Activated gamma-delta T cell (primary cell): Measurements from ENCODE around the gene SIX1.

Source experiments
- DNase-seq: peaks from one replicate; lab custom pipeline; 2025; lab: John Stamatoyannopoulos, UW

The SIX1 gene

DNA sequence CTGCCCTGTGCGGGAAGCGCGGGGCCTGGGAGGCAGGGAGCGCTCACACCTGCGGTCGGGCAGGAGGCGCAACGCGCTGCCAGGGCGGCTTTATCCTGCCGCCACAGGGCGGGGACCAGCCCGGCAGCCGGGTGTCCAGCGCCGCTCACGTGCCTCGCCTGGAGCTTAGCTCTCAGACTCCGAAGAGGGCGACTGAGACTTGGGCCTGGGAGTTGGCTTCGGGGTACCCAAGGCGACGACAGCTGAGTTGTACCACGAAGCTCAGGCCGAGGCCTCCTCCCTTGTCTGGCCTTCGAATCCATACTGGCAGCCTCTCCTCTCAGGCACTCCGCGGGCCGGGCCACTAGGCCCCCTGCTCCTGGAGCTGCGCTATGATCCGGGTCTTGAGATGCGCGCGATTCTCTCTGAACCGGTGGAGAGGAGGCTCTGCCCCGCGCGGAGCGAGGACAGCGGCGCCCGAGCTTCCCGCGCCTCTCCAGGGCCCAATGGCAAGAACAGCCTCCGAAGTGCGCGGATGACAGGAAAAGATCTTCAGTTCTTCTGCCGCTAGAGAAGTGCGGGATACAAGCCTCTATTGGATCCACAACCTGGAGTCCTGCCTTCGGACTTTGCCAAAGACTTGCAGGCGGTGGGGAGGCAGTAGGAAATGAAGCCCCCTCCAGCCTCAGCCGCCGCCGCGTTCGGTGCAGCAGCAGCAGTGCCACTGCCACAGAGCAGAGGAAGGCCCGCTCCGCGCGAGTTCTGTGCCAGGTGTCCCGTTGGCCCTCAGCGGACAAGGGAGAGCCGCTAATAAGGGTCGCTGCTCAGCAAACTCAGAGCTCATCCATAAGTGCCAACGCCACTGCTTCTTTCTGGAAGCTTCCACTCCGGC is 6.8 kb downstream of the SIX1 start:
- no peak for DNase-seq

GRCh38 chr14:60641742-60642269 is 7.5 kb downstream of the SIX1 start:
- DNase-seq = no peak

DNA sequence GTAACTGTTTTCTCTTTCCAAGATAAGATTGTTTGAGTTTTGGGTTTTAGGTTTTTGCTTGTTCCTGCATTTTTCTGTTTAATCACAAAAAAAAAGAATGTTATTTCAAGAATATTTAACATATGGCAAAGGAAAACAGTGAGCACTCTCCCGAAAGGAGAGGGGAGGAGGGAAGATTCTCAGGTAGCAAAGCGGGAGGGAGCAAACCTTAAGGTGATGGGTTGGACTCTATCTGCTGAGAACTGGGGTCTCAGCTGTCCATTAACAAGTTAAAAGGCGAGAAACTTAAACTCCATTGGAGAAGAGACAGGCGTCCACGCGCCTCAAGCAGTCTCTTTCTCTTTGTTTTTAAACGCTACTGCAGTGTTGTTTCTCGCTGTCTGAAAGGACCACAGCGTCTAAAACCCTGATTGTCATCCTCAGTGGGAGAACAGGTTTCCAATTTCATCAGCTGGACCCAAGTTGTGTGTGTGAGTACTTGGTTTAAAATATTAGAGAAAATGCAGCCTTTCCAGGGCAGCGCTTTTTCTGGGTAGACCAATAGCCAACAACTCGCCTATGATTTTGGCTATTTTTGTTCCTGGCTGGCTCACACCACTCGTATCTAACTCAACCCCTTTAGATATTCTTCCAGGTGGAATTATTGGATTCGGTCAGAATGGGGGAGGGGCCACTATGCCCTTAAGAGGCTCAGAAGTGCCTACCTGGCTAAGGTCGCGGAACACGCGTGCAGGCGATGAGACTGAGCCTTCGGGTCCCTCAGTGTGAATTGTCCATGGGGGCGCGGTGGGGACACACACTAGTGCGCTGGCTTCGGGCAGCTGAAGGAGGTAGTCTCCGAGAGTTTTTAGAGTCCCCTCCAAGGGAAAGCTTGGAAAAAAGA is 8.2 kb downstream of the SIX1 start:
- no peak for DNase-seq

- no peak for DNase-seq
Measured at GRCh38 chr14:60639674-60640073, 9.6 kb downstream of the SIX1 start.

- no peak for DNase-seq
Measured at GRCh38 chr14:60637479-60638315, 11.6 kb downstream of the SIX1 start.

GRCh38 chr14:60636879-60637478 is 12.3 kb downstream of the SIX1 start:
- no peak for DNase-seq

DNA sequence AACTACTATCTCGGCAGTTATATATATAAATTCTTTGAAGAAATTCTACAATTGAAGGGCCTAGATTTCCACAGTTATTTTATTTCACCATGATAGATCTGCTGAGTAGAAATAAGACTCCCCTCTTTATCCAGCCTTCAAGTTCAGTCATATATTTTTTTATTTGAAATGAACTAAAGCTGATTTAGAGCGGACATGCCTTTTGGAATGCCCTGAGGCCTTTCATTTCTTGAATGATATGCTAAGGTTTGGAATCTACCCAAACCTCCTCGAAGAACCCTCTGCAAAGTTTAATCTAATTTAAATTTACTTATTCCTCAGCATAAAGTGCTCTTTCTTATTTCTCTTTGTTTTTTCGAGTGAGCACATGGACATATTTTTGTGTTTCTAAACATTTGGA is 15.1 kb downstream of the SIX1 start:
- DNase-seq = no peak

DNA sequence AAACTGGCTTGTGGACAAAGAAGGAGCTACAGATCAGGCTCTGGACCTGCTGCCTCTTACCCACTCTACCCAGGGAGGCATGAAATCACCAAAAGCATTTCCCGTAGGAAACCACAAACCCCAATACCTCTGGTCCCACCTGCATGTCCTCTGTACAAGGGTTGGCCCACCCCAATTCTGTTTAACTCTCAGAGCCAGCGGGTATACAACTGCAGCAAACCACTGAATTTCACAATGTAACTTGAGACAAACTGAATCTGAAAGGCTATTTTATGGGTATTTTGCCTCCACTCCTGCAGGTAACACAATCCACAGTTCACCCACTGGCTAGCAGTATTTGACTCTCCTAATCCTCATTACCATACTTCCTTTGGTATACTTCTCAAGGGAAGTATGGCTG is 16.5 kb downstream of the SIX1 start:
- no peak for DNase-seq

- DNase-seq = no peak
Measured at GRCh38 chr14:60632257-60632656, 17.0 kb downstream of the SIX1 start.

DNA sequence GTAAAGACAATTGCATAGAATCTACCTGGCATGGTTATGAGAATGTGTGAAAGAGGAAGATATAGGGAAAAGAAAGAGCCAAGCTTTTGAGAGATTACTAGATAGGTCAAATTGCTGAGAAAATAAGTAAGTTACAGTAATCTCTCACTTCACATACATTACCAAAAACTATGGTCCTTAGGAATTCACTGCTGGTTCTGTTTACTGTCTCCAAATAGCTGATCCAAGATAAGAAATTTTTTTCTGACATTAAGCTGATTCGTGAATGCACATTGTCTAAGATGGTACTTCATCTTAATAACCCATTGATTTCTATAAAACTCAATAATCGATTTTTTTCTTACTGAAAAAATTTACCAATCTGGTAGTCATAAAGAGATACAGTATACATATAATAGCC is 17.4 kb downstream of the SIX1 start:
- no peak for DNase-seq

DNA sequence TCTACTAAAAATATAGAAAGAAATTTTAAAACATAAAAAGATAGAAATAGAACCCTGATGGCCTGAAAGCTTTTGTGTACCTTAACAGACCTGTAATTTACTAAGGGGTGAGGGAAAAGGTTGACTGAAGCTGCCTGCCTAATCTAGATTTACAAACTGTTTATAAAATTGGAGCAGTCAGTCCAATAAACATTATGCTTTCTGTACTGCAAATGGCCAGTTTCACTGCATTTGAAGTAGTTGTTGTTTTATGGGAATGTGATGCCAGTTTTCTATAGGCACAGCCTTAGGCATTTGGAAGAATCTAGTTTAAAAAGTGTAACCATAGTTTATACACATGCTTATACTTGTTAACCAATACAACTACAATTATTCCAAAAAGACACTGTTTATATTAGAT is 19.1 kb downstream of the SIX1 start:
- no peak for DNase-seq

DNA sequence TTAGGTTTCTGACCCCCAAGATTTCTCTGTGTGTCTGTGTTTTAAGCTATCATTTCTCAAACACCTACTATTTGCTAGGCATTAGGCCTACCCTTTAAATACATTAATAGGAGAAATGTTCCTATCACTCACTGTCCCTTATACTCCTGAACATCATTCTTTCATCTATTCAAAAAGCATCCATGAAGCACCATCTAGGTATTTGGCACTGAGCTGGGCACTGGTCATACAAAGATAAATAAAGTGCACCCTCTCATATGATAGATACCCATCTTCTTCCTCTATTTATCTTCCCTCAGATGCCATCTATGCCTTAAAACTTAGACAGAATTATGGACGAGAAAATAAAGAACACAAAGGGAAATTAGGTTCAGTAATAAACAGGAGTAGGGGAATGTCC is 20.4 kb downstream of the SIX1 start:
- DNase-seq = no peak

DNA sequence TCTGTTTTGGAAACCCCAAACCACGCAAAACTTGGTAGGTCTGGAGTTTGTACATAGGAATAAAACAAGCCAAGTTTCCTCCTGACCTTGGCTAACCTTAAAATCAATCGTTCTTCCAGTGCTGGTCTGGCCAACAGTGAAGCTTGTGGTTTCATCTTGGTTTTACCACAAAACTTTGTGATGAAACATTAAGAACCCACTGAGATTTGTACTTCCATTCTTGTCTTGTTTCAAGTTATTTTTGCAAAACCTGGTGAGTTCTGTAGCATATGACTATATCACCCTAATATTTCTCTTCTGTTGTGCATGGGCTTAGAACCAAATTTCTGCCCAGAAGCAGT is 26.4 kb downstream of the SIX1 start:
- DNase-seq = no peak

DNA sequence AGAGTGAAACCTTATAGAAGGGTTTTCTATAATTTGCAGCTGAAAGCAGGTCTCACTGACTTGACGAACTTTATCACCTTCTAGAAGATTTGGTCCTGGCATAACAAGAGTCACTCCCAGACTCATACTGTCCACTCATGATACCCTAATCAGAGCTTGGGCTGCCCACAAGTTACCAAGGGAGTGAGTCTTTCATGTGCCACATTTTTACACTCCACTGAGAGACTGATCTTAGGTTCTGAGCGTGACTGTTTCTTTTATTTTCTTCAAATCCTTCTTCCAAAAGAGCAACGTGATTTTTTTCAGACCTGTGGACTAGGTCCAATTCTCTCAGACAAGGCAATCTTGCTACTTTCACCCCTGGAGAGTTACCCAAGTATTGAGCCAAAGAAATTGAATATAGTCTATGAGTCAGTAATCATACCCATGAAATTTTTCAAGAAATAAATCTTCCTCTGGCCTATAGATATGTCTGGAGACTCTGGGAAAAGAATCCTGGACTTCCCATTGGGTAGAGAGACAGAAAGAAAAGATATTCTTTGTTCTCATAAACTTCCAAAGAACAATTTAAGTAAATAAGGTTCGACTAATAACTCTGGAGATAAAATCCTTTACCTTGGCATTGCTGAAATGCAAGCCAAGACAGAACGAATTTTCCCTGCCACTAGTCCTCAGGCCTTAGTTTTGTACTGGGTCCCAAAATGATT is 26.9 kb downstream of the SIX1 start:
- DNase-seq = no peak

DNA sequence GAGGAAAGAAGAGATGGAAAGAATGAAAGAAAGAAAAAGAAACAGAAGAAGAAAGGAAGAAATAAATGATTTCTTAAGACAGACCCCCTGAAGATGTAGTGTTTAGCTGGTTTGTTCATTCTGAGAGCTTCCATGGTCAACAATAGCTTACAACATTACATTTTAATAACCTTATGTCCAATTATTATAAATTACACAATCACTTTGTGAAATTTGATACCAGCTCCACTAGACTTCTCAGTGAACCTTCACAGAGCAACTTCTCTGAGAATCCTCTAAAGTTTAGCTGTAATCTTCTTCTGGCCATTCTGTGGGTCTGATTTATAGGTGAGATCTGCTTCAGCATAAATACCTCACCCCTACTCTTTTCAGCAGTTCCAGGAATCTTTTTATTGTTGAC is 27.9 kb downstream of the SIX1 start:
- no peak for DNase-seq

- no peak for DNase-seq
Measured at GRCh38 chr14:60618241-60618640, 31.0 kb downstream of the SIX1 start.

DNA sequence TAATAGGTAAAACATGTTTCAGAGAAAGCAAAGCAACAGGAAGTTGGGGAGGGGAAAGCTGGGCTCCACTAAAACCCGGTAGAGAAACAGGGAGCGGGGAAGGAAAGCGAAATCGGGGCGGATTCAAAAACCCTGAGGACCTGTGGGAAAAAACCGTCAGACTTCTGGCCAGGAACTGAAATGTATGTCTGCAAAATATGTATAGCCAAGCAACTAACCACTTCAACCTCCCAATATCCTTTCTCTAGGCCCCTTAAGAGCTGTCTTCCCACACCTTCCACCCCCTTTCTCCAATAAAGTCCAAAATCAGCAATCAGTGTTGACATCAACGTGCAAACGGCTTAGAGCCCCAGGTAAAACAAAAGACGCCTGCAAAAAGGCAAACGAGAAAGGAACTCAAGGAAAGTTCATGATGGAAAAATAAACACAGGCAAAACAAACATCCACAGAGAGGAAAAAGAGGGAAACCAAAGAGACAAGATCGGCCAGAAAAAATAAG is 32.8 kb downstream of the SIX1 start:
- no peak for DNase-seq

GRCh38 chr14:60602291-60602690 is 47.0 kb downstream of the SIX1 start:
- DNase-seq = no peak

- no peak for DNase-seq
Measured at GRCh38 chr14:60599727-60600126, 49.5 kb downstream of the SIX1 start.

- DNase-seq = no peak
Measured at GRCh38 chr14:60596139-60596538, 53.1 kb downstream of the SIX1 start.

GRCh38 chr14:60594062-60594461 is 55.2 kb downstream of the SIX1 start:
- no peak for DNase-seq
